Mucosa of stomach (tissue), 1 donor: ENCODE measurements around the gene MATN4.

Experiments
- H3K27me3 ChIP-seq: one replicate; pipeline ENCODE4 v1.7.0; 2013; ENCODE audit warnings: mild to moderate bottlenecking, low read length; ENCODE audit not compliant: control insufficient read depth, insufficient read depth
- H3K36me3 ChIP-seq: one replicate; pipeline ENCODE4 v1.7.0; 2013; ENCODE audit warnings: low read length; ENCODE audit not compliant: control insufficient read depth, insufficient read depth
- H3K4me1 ChIP-seq: one replicate; pipeline ENCODE4 v1.7.0; 2013; ENCODE audit warnings: mild to moderate bottlenecking, low read length; ENCODE audit not compliant: control insufficient read depth, insufficient read depth
- H3K4me3 ChIP-seq: one replicate; pipeline ENCODE4 v1.7.0; 2013; ENCODE audit warnings: low read length
- H3K9ac ChIP-seq: one replicate; pipeline ENCODE4 v1.7.0; 2013; ENCODE audit warnings: mild to moderate bottlenecking, low read length, moderate library complexity
- H3K9me3 ChIP-seq: one replicate; pipeline ENCODE4 v1.7.0; 2013; ENCODE audit warnings: mild to moderate bottlenecking, low read length, moderate library complexity; ENCODE audit not compliant: control insufficient read depth
- donor health status: Pancreatic carcinoma.

MATN4 gene

DNA sequence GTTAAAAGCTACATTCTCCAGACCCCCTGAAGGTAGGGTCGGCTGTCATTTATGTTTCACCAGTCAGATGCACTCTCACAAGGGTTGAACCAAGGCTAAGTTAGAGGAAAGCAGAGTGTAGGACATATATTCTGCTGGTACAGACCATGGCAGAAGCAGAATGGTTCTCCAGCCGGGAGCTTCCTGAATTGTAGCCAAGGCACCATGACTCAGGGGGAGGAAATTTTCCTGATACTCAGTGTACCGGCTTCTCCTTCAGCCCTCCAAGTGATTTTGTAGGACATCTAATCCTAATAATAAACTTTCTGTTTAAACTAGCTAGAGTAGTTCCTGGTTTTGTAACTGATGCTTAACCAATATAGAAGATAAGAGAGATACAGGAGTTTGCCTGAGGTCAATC is 39.6 kb downstream of the MATN4 start:
- Histone ChIP-seq H3K9ac (no peak overlapping the region), H3K36me3 (no peaks in the 10 kb centered on the region), H3K27me3 (no peaks in the 10 kb centered on the region), H3K9me3 (no peaks in the 10 kb centered on the region), H3K4me1 (no peaks in the 10 kb centered on the region), H3K4me3 (no peak overlapping the region)

DNA sequence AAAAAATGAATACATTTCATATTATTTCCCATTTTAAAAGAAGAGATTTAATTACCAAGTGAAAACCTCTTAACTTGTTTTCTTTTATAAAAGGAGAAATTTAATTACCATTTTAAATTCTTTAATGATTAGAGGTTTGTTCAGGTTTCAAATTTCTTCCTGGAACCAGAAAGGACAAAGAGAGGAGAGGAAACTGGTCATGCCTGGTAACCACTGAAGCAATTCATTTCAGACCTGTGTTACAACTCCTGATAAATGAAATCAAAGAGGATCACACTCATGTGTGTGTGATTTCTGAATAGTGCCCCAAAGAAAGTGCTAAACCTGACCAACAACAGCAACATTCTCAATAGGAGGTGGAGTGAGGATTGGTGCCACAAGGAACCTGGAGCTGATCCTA is 41.1 kb downstream of the MATN4 start:
- no peak overlapping the region for H3K9ac ChIP-seq
- H3K36me3 ChIP-seq, result no peaks in the 10 kb centered on the region
- no peaks in the 10 kb centered on the region for H3K27me3 ChIP-seq
- no peaks in the 10 kb centered on the region for H3K4me1 ChIP-seq
- no peak overlapping the region for H3K4me3 ChIP-seq
- H3K9me3 ChIP-seq, result no peaks in the 10 kb centered on the region

DNA sequence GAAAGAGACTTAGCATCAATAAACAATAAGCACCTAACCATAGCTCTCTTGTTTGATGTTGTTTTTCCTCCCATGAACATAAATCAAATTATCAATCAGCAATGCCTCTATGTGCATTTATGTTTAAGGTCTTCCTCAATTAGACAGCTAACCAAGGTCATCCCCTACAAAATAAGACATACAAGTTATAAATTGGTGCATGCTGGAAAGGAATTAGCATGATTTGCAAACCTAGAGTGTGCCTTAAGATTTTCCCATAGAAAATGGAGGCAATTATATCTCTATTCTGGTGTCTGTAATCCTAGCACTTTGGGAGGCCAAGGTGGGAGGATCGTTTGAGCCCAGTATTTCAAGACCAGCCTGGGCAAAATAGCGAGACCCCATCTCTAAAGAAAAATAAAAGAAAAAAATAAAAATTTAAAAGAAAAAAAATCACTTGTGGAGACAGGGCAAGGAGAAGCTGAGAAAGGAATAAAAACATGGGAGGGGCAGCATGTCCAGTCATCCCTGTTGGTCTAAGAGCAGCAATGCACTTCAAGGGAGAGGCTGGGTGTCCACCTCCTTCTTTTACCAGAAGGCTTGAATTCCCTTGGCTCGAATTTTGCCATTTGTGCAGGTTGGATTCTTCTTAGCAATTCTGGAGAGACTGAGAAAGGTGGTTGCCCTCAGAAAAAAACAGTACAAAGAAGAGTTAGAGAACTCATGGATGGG is 44.4 kb downstream of the MATN4 start:
- H3K27me3 ChIP-seq, result no peaks in the 10 kb centered on the region

DNA sequence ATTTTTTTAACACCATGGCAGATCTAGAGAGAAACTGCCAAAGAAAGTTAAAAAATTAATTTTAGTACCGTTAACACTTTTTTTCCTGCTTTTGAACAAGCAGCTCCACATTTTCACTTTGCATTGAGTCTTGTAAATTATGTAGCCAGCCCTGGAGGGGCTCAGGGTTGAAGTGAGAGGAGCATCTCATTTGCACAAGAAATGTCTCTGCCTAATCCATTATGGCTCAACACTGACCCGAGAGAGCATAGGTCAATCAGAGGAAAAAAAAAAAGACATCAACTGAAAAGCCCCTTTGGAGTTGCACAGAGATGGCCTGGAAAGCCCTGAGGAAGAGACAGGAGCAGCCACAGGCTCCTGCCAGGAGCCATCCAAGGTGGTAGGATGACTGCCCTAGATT is 49.4 kb downstream of the MATN4 start:
- no peaks in the 10 kb centered on the region for H3K27me3 ChIP-seq
- H3K9ac ChIP-seq, result no peak overlapping the region
- no peaks in the 10 kb centered on the region for H3K9me3 ChIP-seq
- H3K4me1 ChIP-seq, result peaks cover 17% of the 10 kb centered on the region
- H3K36me3 ChIP-seq, result no peaks in the 10 kb centered on the region
- no peak overlapping the region for H3K4me3 ChIP-seq

More for the DNA sequence above, 44.4 kb downstream of the MATN4 start:
- no peaks in the 10 kb centered on the region for H3K4me1 ChIP-seq
- no peaks in the 10 kb centered on the region for H3K36me3 ChIP-seq
- H3K9me3 ChIP-seq, result no peaks in the 10 kb centered on the region
- H3K4me3 ChIP-seq, result no peak overlapping the region
- H3K9ac ChIP-seq, result no peak overlapping the region

DNA sequence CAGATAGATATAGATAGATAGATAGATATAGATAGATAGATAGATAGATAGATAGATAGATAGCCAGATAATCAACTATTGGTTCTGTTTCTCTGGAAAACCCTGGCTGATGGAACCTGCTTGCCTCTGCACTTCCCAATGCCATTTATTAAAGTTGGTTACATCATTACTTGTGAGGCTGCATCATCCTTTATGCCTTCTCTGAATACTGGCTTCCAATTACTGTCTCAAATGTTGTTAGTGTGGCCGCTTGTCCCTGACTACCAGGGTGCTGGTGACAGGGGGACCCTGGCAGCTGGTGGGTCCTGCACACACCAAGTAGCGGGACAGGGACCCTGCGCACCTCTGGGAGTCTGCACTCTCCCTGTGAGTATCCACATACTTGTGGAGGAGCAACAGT is 49.8 kb downstream of the MATN4 start:
- no peaks in the 10 kb centered on the region for H3K36me3 ChIP-seq
- no peak overlapping the region for H3K9ac ChIP-seq
- H3K9me3 ChIP-seq, result no peaks in the 10 kb centered on the region
- H3K4me1 ChIP-seq, result peaks cover 21% of the 10 kb centered on the region
- H3K27me3 ChIP-seq, result no peaks in the 10 kb centered on the region
- H3K4me3 ChIP-seq, result no peak overlapping the region

DNA sequence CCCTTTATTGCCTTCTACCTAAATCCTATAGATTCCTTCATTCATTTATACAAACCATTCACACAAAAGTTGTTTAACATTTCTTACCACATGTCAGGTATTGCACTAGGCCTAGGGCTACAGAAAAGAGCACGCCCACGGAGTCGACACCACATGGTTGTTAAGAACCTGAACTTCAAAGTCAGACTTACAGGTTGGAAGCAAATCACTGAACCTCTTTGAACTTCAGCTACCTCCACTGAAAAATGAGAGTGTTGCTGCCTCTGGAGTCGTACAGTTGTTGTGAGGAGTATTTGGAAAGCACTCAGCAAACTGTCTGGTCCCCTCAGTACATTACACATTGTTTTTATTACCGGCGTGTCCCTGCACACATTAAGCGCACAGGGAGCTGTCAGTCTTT is 50.4 kb downstream of the MATN4 start:
- Histone ChIP-seq H3K27me3 (no peaks in the 10 kb centered on the region), H3K36me3 (no peaks in the 10 kb centered on the region), H3K4me3 (no peak overlapping the region)

DNA sequence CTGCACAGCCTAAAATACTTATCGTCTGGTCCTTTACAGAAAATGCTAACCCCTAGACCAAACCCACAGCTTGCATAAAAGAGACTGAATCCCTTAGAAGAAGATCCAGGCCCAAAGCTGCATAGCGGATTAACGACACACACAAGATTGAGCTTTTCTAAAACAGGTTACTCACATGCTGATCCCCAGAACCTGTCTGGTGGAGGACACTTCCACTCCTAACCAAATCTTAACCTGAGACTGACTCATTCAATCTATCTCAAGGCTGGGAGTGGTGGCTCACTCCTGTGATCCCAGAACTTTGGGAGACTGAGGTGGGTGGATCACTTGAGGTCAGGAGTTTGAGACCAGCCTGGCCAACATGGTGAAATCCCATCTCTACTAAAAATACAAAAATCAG is 50.9 kb downstream of the MATN4 start:
- peaks cover 32% of the 10 kb centered on the region for H3K4me1 ChIP-seq
- no peaks in the 10 kb centered on the region for H3K9me3 ChIP-seq
- H3K27me3 ChIP-seq, result no peaks in the 10 kb centered on the region
- H3K4me3 ChIP-seq, result no peak overlapping the region
- H3K9ac ChIP-seq, result no peak overlapping the region
- no peaks in the 10 kb centered on the region for H3K36me3 ChIP-seq

More for the DNA sequence above, 50.4 kb downstream of the MATN4 start:
- Histone ChIP-seq H3K9me3 (no peaks in the 10 kb centered on the region), H3K9ac (no peak overlapping the region), H3K4me1 (peaks cover 27% of the 10 kb centered on the region)

DNA sequence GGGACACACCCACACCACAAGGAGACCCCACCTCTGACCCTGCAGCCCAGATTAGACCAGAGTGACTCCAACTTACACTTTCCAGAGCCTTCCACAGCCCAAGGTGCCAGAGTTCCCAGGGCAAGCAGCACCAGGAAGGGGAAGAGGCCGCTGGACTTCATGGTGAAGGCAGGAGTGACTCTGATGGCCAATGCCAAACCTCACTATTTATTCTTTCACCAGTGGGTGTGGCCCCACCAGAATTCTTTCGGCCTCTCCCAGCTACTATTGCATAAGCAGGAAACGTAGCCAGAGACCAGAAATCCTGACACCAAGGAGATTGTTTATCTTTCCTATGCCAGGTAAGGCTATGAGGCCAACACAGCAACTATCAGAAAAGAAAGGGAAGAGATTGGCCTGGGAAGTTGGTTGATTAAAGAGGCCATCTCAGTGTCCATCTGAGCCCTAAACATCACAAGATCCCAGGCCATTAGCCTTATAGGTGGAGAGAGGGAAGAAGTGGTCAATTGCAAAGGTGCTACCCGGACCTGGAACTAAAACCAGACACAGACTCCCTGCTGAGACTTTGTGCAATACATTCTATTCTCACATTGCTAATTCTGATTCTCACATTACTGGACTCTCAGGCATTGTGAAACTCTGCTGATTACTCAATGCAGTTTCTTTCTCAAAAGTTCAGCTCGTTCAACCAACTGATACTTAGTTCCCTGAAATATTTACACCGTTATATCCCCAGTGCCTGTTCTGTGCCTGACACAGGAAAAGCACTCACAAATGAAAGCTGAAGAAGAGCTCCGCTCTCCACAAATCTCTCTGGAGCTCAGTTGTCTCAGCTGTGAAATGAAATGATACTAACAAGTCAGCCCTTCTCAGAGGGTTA is 53.5 kb downstream of the MATN4 start, which contains the start of gene SLPI:
Gene SLPI, minus strand, starts transcription at position 182 of the 880 bp plus-strand sequence. Its CDS starts 21 bp downstream, at position 161.
- peaks cover 34% of the 10 kb centered on the region for H3K4me1 ChIP-seq
- no peaks in the 10 kb centered on the region for H3K9me3 ChIP-seq
- H3K4me3 ChIP-seq, result peak within 1 kb of the TSS; percentile 20
- H3K9ac ChIP-seq, result peak within 1 kb of the TSS; percentile 36
- H3K27me3 ChIP-seq, result no peaks in the 10 kb centered on the region
- no peaks in the 10 kb centered on the region for H3K36me3 ChIP-seq

DNA sequence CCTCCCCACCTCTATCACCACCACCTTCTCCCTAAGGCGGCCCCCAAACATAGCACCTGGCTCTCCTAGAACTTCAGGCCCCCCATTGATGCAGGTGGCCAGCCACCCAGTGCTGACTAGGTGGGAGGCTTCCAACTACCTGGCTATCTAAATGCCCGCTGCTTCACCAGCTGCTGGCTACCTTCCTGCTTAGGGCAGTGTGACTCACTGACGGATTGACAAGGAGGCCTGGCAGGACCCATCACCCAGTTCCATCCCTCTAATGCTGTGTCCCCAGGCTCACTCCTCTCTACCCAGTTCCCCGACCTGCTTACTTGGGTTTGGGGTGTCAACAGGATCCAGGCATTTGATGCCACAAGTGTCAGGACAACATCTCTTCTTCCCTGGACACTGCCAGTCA is 54.8 kb downstream of the MATN4 start:
- Histone ChIP-seq H3K36me3 (no peaks in the 10 kb centered on the region), H3K9ac (peak overlapping the region; percentile 36), H3K27me3 (no peaks in the 10 kb centered on the region), H3K4me3 (peak overlapping the region; percentile 20), H3K9me3 (no peaks in the 10 kb centered on the region), H3K4me1 (peaks cover 37% of the 10 kb centered on the region)

DNA sequence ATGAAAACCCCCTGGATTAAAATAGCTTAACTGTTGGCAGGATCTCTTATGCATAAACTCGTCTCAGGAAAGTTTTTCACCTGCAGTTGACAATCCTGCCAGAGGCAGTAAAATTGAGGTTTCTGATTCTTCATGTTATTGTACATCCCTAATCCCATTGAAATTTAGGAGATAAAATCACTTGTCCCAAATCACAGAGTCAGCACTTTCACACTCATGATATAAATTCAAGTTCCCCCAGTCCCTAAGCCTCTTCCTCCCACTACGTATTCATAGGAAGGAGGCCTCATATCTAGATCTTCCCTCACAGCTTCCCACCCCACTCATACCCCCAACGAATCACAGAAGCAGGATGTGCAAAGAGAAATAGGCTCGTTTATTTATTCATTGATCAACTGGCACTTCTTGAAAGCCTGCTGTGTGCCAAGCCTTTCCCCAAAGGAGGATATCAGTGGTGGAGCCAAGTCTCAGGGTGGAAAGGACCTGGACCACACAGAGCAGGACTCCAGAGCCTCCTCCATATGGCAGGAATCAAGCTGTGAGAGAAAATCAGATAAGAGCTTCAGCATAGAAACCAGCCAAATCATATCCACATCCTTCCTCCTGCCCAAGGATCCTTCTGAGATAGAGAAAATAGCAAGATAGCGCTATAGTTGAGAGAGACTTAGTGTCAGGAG is 56.1 kb downstream of the MATN4 start:
- H3K9me3 ChIP-seq, result no peaks in the 10 kb centered on the region
- no peaks in the 10 kb centered on the region for H3K27me3 ChIP-seq
- no peak overlapping the region for H3K9ac ChIP-seq
- peaks cover 42% of the 10 kb centered on the region for H3K4me1 ChIP-seq
- H3K36me3 ChIP-seq, result no peaks in the 10 kb centered on the region
- no peak overlapping the region for H3K4me3 ChIP-seq

DNA sequence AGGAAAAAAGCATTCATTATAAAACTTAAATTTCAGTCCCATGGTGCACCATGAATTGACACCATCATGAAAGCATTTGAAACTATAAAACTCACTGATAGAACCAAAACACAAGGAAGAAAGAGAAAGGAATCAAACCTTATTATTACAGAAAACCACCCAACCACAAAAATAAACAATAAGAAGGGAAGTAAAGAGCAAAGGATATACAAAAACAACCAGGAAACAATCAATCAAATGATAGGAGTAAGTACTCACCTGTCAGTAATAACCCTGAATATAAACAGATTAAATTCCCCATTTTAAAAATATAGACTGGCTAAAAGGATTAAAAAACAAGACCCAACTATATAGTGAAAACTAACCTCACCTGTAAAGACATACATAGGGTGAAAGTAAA is 59.5 kb downstream of the MATN4 start:
- peaks cover 24% of the 10 kb centered on the region for H3K4me1 ChIP-seq
- no peaks in the 10 kb centered on the region for H3K36me3 ChIP-seq
- no peaks in the 10 kb centered on the region for H3K9me3 ChIP-seq
- no peak overlapping the region for H3K9ac ChIP-seq
- no peaks in the 10 kb centered on the region for H3K27me3 ChIP-seq
- no peak overlapping the region for H3K4me3 ChIP-seq

DNA sequence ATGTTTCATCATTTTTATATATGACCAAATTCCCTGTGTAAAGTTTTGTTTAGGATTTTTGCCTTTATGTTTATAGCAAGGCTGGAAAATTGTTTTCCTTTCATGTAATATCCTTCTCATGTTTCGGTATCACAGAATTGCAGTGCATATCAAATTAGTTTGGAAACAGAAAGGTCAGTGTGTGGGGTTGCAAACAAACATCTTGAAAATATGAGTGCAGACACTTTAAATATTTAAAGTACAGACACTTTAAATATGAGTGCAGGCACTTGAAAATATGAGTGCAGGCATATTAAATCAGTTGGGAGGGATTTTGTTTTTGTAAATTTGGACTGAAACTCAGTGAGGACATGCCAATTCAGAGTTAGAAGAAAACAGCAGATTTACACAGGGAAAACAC is 60.2 kb downstream of the MATN4 start:
- Histone ChIP-seq H3K4me3 (no peak overlapping the region), H3K4me1 (peaks cover 16% of the 10 kb centered on the region), H3K27me3 (no peaks in the 10 kb centered on the region), H3K9me3 (no peaks in the 10 kb centered on the region), H3K9ac (no peak overlapping the region), H3K36me3 (no peaks in the 10 kb centered on the region)
